Tibial artery (tissue), 4 donors: ENCODE results near the gene AIF1.

Source experiments
- DNase-seq, 2 donors: peaks; one replicate each; pipeline ENCODE4 v3.0.0-alpha.2; 2019
- H3K27ac ChIP-seq, 2 donors: fragments of 200-600 bp; sonication (generic) in 1 of 2; 1 replicate in 1 of 2; 2 replicates in 1 of 2; pipeline ENCODE4 v1.5.1; 2018 to 2019; ENCODE audit warnings: mild to moderate bottlenecking in 1 of 2
- H3K27me3 ChIP-seq, 2 donors: fragments of 200-600 bp; sonication (generic) in 1 of 2; one replicate each; pipeline versions ENCODE4 v1.5.1 to v1.6.0; 2016 to 2019
- H3K36me3 ChIP-seq, 3 donors: fragments of 200-600 bp; sonication (generic) in 2 of 3; one replicate each; pipeline ENCODE4 v1.5.1; 2016 to 2019; ENCODE audit warnings: mild to moderate bottlenecking in 2 of 3
- H3K4me1 ChIP-seq, 4 donors: fragments of 200-600 bp; sonication (generic) in 2 of 4; 1 replicate in 3 of 4; 2 replicates in 1 of 4; pipeline ENCODE4 v1.5.1; 2016 to 2019
- H3K4me3 ChIP-seq, 2 donors: fragments of 200-600 bp; sonication (generic) in 1 of 2; 1 replicate in 1 of 2; 2 replicates in 1 of 2; pipeline ENCODE4 v1.5.1; 2018 to 2019; ENCODE audit warnings: mild to moderate bottlenecking in 2 of 2
- H3K9me3 ChIP-seq, 3 donors: fragments of 200-600 bp; sonication (generic) in 1 of 3; one replicate each; pipeline ENCODE4 v1.5.1; 2016 to 2019
- CTCF ChIP-seq, 2 experiments: fragments of 200-600 bp in 1 of 2; fragments of 450-650 bp in 1 of 2; IDR thresholded peaks; one replicate each; pipeline ENCODE4 v1.5.1; 2017 to 2019; ENCODE audit warnings: antibody characterized with exemption in 2 of 2, mild to moderate bottlenecking in 1 of 2, moderate library complexity in 1 of 2
- intact Hi-C: fragments of 100-400 bp; cut with DNase I; formaldehyde crosslinking; loops from one replicate; pipeline ENCODE4 v1.15.0; 2023; ENCODE audit warnings: low total_unique reads

Gene AIF1

GRCh38 chr6:31663126-31663960 is 48.3 kb downstream of the AIF1 start:
- Histone ChIP-seq H3K4me1 (peaks cover 6 to 74% (median 60%) of the 10 kb centered on the region in 4 donors), H3K9me3 (no peaks in the 10 kb centered on the region), H3K27ac (peak overlapping the region; percentile 93 to 94), H3K4me3 (peak overlapping the region; percentile 77 to 88), H3K36me3 (peaks cover 13 to 36% (median 26%) of the 10 kb centered on the region in 3 donors), H3K27me3 (no peaks in the 10 kb centered on the region)
- no peak for DNase-seq
- intact Hi-C loops: no loop called here
- no peak for TF ChIP-seq CTCF (IDR thresholded peaks at IDR 0.05)

GRCh38 chr6:31663961-31664789 is 49.1 kb downstream of the AIF1 start:
- Histone ChIP-seq H3K27me3 (no peaks in the 10 kb centered on the region), H3K4me3 (peak overlapping the region; percentile 77 to 88), H3K9me3 (no peaks in the 10 kb centered on the region), H3K4me1 (peaks cover 4 to 70% (median 55%) of the 10 kb centered on the region in 4 donors), H3K36me3 (peaks cover 21 to 38% (median 34%) of the 10 kb centered on the region in 3 donors), H3K27ac (peak overlapping the region; percentile 93 to 94)
- intact Hi-C loops: no loop called here
- no peak for TF ChIP-seq CTCF (IDR thresholded peaks at IDR 0.05)
- DNase-seq: peak; percentile 70 to 85

GRCh38 chr6:31664790-31665500 is 49.9 kb downstream of the AIF1 start, which contains the start of gene GPANK1:
GPANK1 (minus strand) TSS chr6:31664997; CDS start chr6:31664478, 519 bp downstream.
- no peak for TF ChIP-seq CTCF (IDR thresholded peaks at IDR 0.05)
- H3K36me3 ChIP-seq: peaks cover 28 to 45% (median 42%) of the 10 kb centered on the region in 3 donors
- intact Hi-C loops: loop anchor here (5.0 kb wide), 1 partner anchor 172 kb away; no protein-coding TSS in a partner anchor
- peaks cover 0 to 67% (median 48%) of the 10 kb centered on the region in 4 donors for H3K4me1 ChIP-seq
- peak within 1 kb of the TSS; percentile 77 to 88 for H3K4me3 ChIP-seq
- H3K27me3 ChIP-seq: no peaks in the 10 kb centered on the region
- H3K27ac ChIP-seq: peak within 1 kb of the TSS; percentile 93 to 94
- no peaks in the 10 kb centered on the region for H3K9me3 ChIP-seq
- DNase-seq: peak; percentile 95 to 97

GRCh38 chr6:31665501-31666336 is 50.7 kb downstream of the AIF1 start, which contains the start of gene CSNK2B:
CSNK2B (plus strand) TSS chr6:31666080; CDS start chr6:31666832, 752 bp downstream.
- H3K27me3 ChIP-seq: no peaks in the 10 kb centered on the region
- TF ChIP-seq CTCF (IDR thresholded peaks at IDR 0.05): no peak
- H3K9me3 ChIP-seq: no peaks in the 10 kb centered on the region
- H3K4me1 ChIP-seq: peaks cover 0 to 64% (median 47%) of the 10 kb centered on the region in 4 donors
- H3K4me3 ChIP-seq: peak within 1 kb of the TSS; percentile 77 to 88
- DNase-seq: peak; percentile 99 to 100
- peaks cover 36 to 53% (median 50%) of the 10 kb centered on the region in 3 donors for H3K36me3 ChIP-seq
- H3K27ac ChIP-seq: peak within 1 kb of the TSS; percentile 93 to 94
- intact Hi-C loops: loop anchor here (5.0 kb wide), 1 partner anchor 172 kb away; no protein-coding TSS in a partner anchor
